Stomach (tissue), 19 donors: Measurements from ENCODE around the gene CDH1. TPM values are rescaled to one million over a fixed set of nuclear protein-coding genes. Genes with fewer than 3 reads are reported as not detected.
A peak's percentile ranks its signal among the peaks of the same experiment; 100 is the strongest.

Experiments used
- DNase-seq, 2 donors: peaks; one replicate each; pipeline versions ENCODE4 v3.0.0 to v3.0.0-alpha.2; 2013 to 2019
- H3K27ac ChIP-seq, 5 donors: fragments of 200-600 bp in 4 of 5; sonication (generic) in 4 of 5; one replicate each; pipeline ENCODE4 v1.5.1; 2013 to 2019; ENCODE audit warnings: mild to moderate bottlenecking in 1 of 5, moderate library complexity in 1 of 5
- H3K27me3 ChIP-seq, 3 donors: fragments of 200-600 bp; sonication (generic); one replicate each; pipeline ENCODE4 v1.5.1; 2017 to 2019; ENCODE audit warnings: mixed run types in 1 of 3
- H3K36me3 ChIP-seq, 4 donors: fragments of 200-600 bp; sonication (generic); 1 replicate in 3 of 4; 2 replicates in 1 of 4; pipeline ENCODE4 v1.5.1; 2016 to 2019
- H3K4me1 ChIP-seq, 4 donors: fragments of 200-600 bp; sonication (generic); one replicate each; pipeline ENCODE4 v1.5.1; 2016 to 2019
- H3K4me3 ChIP-seq, 4 donors: fragments of 200-600 bp; sonication (generic) in 3 of 4; one replicate each; pipeline ENCODE4 v1.5.1; 2016 to 2019; ENCODE audit warnings: mild to moderate bottlenecking in 1 of 4
- H3K9me3 ChIP-seq, 4 donors: fragments of 200-600 bp; sonication (generic); one replicate each; pipeline ENCODE4 v1.5.1; 2016 to 2019
- EP300 ChIP-seq: sonication (generic); formaldehyde crosslinking; IDR thresholded peaks from one replicate; pipeline ENCODE4 v1.6.1; 2017; ENCODE audit warnings: antibody characterized with exemption
- POLR2A ChIP-seq, 4 donors: fragments of 450-650 bp; IDR thresholded peaks; one replicate each; pipeline ENCODE4 v1.6.1; 2016; ENCODE audit warnings: antibody characterized with exemption in 4 of 4, control low read depth in 2 of 4, mild to moderate bottlenecking in 1 of 4, moderate library complexity in 1 of 4
- POLR2AphosphoS5 ChIP-seq, 3 donors: sonication (generic); formaldehyde crosslinking; IDR thresholded peaks; one replicate each; pipeline ENCODE4 v1.6.1; 2016; ENCODE audit warnings: antibody characterized with exemption in 3 of 3
- WGBS, 5 donors: extraction: QIAGEN DNeasy Blood & Tissue Kit in 3 of 5; methylation state at CpG; one replicate each; pipeline versions ENCODE4 v1.1.5 to v1.1.7; 2013 to 2018; 5-methylcytosine and 5-hydroxymethylcytosine counted together
- intact Hi-C: fragments of 100-400 bp; cut with DNase I; formaldehyde crosslinking; loops from one replicate; pipeline ENCODE4 v1.15.1; 2023; ENCODE audit warnings: low total_unique reads
- long read RNA-seq, 10 donors: transcript quantifications; one replicate each; lab custom pipeline, GENCODE V29; 2026
- polyA plus RNA-seq, 3 donors: library from polyadenylated mRNA; stranded (reverse); fragments of 200-250 nt; gene quantifications; one replicate each; pipeline ENCODE4 v1.2.3, GENCODE V29; 2013
- total RNA-seq, 5 donors: library from RNA; depleted of rRNA; stranded (reverse); fragments of >200 nt; gene quantifications; one replicate each; pipeline versions ENCODE4 v1.1.0 to v1.2.3, GENCODE V29; 2014 to 2016
- TF ChIP-seq, protein P1 (sequence below), 7 experiments: fragments of 450-650 bp in 4 of 7; fragments of 200-600 bp in 3 of 7; sonication (generic) in 3 of 7; IDR thresholded peaks; one replicate each; pipeline ENCODE4 v1.5.1; 2016 to 2019; ENCODE audit warnings: antibody characterized with exemption in 7 of 7, control low read depth in 2 of 7, mild to moderate bottlenecking in 1 of 7
- donor health status: healthy with polysubstance abuse.
- donor health status: Bipolar disorder and iron deficiency.
- donor health status: healthy.

The CDH1 gene
- 100 to 1,000 TPM; 104 to 567 (median 188) TPM for total RNA-seq
- polyA plus RNA-seq = 10 to 100 TPM; 15.0 to 63.3 (median 62.2) TPM
- long read RNA-seq, donor 1, full-length matches to known transcripts = 1 of 6 reads
- long read RNA-seq, donor 1, partial matches to known transcripts = 5 of 6 reads
- long read RNA-seq, donor 1, other reads (novel, unspliced or antisense) = 0 of 6 reads
- long read RNA-seq, donor 2, full-length matches to known transcripts = 12 of 12 reads
- long read RNA-seq, donor 2, partial matches to known transcripts = 0 of 12 reads
- long read RNA-seq, donor 2, other reads (novel, unspliced or antisense) = 0 of 12 reads
- long read RNA-seq, donor 3, full-length matches to known transcripts = 6 of 6 reads
- long read RNA-seq, donor 3, partial matches to known transcripts = 0 of 6 reads
- long read RNA-seq, donor 3, other reads (novel, unspliced or antisense) = 0 of 6 reads
- long read RNA-seq, donor 4 = 0 reads
- long read RNA-seq, donor 5, full-length matches to known transcripts = 5 of 41 reads
- long read RNA-seq, donor 5, partial matches to known transcripts = 36 of 41 reads
- long read RNA-seq, donor 5, other reads (novel, unspliced or antisense) = 0 of 41 reads
- long read RNA-seq, donor 6, full-length matches to known transcripts = 25 of 400 reads
- long read RNA-seq, donor 6, partial matches to known transcripts = 375 of 400 reads
- long read RNA-seq, donor 6, other reads (novel, unspliced or antisense) = 0 of 400 reads
- long read RNA-seq, donor 7, full-length matches to known transcripts = 5 of 11 reads
- long read RNA-seq, donor 7, partial matches to known transcripts = 6 of 11 reads
- long read RNA-seq, donor 7, other reads (novel, unspliced or antisense) = 0 of 11 reads
- long read RNA-seq, donor 8, full-length matches to known transcripts = 15 of 15 reads
- long read RNA-seq, donor 8, partial matches to known transcripts = 0 of 15 reads
- long read RNA-seq, donor 8, other reads (novel, unspliced or antisense) = 0 of 15 reads
- long read RNA-seq, donor 9, full-length matches to known transcripts = 9 of 14 reads
- long read RNA-seq, donor 9, partial matches to known transcripts = 5 of 14 reads
- long read RNA-seq, donor 9, other reads (novel, unspliced or antisense) = 0 of 14 reads
- long read RNA-seq, donor 10, full-length matches to known transcripts = 9 of 71 reads
- long read RNA-seq, donor 10, partial matches to known transcripts = 62 of 71 reads
- long read RNA-seq, donor 10, other reads (novel, unspliced or antisense) = 0 of 71 reads

DNA sequence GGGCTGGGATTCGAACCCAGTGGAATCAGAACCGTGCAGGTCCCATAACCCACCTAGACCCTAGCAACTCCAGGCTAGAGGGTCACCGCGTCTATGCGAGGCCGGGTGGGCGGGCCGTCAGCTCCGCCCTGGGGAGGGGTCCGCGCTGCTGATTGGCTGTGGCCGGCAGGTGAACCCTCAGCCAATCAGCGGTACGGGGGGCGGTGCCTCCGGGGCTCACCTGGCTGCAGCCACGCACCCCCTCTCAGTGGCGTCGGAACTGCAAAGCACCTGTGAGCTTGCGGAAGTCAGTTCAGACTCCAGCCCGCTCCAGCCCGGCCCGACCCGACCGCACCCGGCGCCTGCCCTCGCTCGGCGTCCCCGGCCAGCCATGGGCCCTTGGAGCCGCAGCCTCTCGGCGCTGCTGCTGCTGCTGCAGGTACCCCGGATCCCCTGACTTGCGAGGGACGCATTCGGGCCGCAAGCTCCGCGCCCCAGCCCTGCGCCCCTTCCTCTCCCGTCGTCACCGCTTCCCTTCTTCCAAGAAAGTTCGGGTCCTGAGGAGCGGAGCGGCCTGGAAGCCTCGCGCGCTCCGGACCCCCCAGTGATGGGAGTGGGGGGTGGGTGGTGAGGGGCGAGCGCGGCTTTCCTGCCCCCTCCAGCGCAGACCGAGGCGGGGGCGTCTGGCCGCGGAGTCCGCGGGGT is at the start of gene CDH1:
Gene CDH1, plus strand, starts transcription at position 247 of the 684 bp plus-strand sequence. Its CDS starts 124 bp downstream, at position 371.
- peaks cover 5 to 31% (median 23%) of the 10 kb centered on the region in 3 donors for H3K27me3 ChIP-seq
- peak; percentile 97 for DNase-seq
- H3K27ac ChIP-seq = peak within 1 kb of the TSS; percentile 90 to 94 (median 91)
- no peaks in the 10 kb centered on the region for H3K36me3 ChIP-seq
- TF ChIP-seq EP300 (no peak), POLR2A (IDR thresholded peaks at IDR 0.05) (peak in 2 of 4 donors; percentile 29 to 81), POLR2AphosphoS5 (IDR thresholded peaks at IDR 0.05) (peak in 2 of 3 donors; percentile 97 to 98)
- TF ChIP-seq, protein P1, sequence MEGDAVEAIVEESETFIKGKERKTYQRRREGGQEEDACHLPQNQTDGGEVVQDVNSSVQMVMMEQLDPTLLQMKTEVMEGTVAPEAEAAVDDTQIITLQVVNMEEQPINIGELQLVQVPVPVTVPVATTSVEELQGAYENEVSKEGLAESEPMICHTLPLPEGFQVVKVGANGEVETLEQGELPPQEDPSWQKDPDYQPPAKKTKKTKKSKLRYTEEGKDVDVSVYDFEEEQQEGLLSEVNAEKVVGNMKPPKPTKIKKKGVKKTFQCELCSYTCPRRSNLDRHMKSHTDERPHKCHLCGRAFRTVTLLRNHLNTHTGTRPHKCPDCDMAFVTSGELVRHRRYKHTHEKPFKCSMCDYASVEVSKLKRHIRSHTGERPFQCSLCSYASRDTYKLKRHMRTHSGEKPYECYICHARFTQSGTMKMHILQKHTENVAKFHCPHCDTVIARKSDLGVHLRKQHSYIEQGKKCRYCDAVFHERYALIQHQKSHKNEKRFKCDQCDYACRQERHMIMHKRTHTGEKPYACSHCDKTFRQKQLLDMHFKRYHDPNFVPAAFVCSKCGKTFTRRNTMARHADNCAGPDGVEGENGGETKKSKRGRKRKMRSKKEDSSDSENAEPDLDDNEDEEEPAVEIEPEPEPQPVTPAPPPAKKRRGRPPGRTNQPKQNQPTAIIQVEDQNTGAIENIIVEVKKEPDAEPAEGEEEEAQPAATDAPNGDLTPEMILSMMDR (IDR thresholded peaks at IDR 0.05) = no peak
- peaks cover 35 to 55% (median 45%) of the 10 kb centered on the region in 4 donors for H3K4me1 ChIP-seq
- intact Hi-C loops = no loop called here
- H3K4me3 ChIP-seq = peak within 1 kb of the TSS; percentile 52 to 69 (median 62)
- WGBS, 5 donors = 1 to 7% (median 2%) methylated on average over 22 to 63 of the region's 63 CpGs
- H3K9me3 ChIP-seq = no peaks in the 10 kb centered on the region

DNA sequence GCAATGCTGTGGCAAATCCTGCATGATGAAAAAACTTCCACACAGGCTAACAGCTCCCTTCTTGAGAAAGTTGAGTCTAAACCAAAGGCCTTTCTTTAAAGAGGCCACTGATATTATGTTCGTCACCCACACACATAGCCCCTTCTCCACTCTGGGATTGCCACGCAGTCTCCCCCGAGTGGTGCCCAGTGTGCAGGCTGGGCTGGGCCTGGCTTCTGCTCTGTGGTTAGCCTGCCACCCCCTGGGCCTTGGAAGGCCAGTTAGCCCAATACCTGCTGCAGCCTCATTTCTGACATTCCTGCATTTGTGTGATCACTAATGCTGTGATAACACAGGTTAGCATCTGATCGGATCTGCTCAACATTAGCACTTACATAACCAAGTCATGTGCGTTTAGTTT is 47.2 kb upstream of the CDH1 start:
- Histone ChIP-seq H3K27ac (no peak overlapping the region), H3K27me3 (no peaks in the 10 kb centered on the region), H3K9me3 (no peaks in the 10 kb centered on the region), H3K4me1 (no peaks in the 10 kb centered on the region), H3K36me3 (no peaks in the 10 kb centered on the region), H3K4me3 (no peak overlapping the region)
- 76 to 83% (median 82%) methylated on average over 5 of the region's 5 CpGs for WGBS, 5 donors
- intact Hi-C loops = no loop called here
- TF ChIP-seq POLR2A (IDR thresholded peaks at IDR 0.05) (no peak), POLR2AphosphoS5 (IDR thresholded peaks at IDR 0.05) (no peak), EP300 (no peak)
- TF ChIP-seq, protein P1 (IDR thresholded peaks at IDR 0.05) = no peak
- no peak for DNase-seq

DNA sequence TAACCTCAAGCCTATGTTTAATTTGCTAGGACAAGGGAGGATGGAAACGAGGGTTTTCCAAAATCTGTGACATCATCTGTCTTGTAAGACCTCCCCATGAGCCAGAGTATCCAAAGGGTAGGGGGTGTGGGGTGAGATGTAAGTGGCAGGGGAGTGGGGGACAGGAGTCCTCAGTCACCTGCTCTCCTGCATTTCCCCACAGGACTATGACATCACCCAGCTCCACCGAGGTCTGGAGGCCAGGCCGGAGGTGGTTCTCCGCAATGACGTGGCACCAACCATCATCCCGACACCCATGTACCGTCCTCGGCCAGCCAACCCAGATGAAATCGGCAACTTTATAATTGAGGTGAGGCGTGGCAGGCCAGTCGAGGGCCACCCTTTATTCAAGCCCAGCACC is 41.5 kb upstream of the CDH1 start:
- WGBS, 5 donors = 74 to 95% (median 87%) methylated on average over 10 to 11 of the region's 11 CpGs
- Histone ChIP-seq H3K27me3 (no peaks in the 10 kb centered on the region), H3K4me1 (no peaks in the 10 kb centered on the region), H3K4me3 (no peak overlapping the region), H3K9me3 (no peaks in the 10 kb centered on the region), H3K27ac (no peak overlapping the region), H3K36me3 (no peaks in the 10 kb centered on the region)
- TF ChIP-seq POLR2A (IDR thresholded peaks at IDR 0.05) (no peak), EP300 (no peak), POLR2AphosphoS5 (IDR thresholded peaks at IDR 0.05) (no peak)
- TF ChIP-seq, protein P1 (IDR thresholded peaks at IDR 0.05) = no peak
- intact Hi-C loops = no loop called here
- DNase-seq = no peak
